T-helper 9 cell (primary cell): ENCODE measurements around the gene MVP.
"Not testable (repeated sequence)": the region's sequence is repeated elsewhere in the genome, so short reads cannot be mapped to it uniquely, and the experiment has no call there.

ENCODE experiments used
- DNase-seq: peaks from one replicate; pipeline ENCODE4 v3.0.0-alpha.2; 2020
- total RNA-seq, 2 donors: gene quantifications; one replicate each; lab custom pipeline; 2026; lab: John Stamatoyannopoulos, UW

MVP gene
- 188 to 232 reads per million in 2 donors for total RNA-seq

GRCh38 chr16:29820271-29820701 is at the start of gene MVP:
Gene MVP, plus strand, starts transcription at chr16:29820462. Its CDS starts 10,088 bp downstream, at chr16:29830550.
- no peak for DNase-seq

DNA sequence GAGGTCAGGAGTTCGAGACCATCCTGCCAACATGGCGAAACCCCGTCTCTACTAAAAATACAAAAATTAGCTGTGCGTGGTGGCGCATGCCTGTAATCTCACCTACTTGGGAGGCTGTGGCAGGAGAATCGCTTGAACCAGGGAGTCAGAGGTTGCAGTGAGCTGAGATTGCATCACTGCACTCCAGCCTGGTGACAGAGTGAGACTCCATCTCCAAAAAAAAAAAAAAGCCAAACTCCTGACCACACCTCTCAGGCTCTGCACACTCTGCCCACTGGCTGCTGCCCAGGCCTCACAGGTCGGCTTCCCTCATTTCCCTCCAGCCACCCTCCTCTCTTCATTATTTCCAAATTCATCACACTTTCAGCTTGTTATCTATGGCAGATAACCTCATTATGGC is 47.9 kb upstream of the MVP start:
- DNase-seq = not testable (repeated sequence)

DNA sequence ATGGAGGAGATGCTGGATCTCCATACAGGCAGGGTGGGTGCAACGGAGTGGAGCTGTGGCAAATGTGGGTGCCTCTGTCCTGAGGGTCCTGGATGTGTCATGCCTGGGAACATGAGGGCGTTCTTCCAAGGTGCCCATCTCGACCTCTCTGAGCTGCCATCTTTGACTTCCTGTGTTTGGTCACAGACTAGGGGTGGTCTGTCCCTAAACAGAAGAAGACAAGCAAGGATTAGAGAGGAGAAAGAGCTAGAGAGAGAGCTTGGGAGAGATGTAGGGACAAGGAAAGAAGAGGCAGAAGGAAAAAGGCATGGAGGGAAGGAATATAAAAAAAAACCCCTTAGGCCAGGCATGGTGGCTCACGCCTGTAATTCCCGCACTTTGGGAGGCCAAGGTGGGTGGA is 45.5 kb upstream of the MVP start:
- DNase-seq = no peak

DNA sequence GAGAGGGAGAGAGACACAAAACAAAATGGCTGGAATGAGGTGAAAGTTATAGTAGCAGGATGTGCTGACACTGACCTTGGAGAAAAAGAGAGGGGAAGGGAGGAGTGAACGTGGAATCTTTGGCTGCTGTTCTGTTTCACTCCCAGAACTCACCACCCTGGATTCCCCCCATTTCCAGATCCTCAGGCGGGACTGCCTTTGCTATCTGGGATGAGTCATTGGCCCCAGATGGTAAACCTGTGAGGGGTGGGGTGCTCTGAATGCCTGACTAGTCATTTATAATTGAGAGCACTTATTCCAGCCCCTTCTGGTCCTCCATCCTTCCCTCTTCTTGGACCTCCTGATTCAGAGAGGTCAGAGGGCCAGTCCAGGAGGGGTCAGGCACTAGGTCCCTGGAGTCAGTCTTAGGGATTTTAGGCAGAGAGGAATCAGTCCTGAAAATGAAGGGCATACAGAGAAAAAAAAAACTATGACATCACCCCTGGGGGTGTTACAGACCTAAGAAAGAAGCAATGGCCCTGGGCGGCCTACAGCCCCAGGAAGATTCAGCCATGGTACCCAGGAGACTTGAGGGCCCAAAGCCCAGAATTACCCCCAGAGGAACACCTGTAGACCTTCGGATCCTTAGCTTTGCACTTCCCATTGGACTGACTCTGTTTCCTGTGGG is 44.4 kb upstream of the MVP start:
- no peak for DNase-seq

DNA sequence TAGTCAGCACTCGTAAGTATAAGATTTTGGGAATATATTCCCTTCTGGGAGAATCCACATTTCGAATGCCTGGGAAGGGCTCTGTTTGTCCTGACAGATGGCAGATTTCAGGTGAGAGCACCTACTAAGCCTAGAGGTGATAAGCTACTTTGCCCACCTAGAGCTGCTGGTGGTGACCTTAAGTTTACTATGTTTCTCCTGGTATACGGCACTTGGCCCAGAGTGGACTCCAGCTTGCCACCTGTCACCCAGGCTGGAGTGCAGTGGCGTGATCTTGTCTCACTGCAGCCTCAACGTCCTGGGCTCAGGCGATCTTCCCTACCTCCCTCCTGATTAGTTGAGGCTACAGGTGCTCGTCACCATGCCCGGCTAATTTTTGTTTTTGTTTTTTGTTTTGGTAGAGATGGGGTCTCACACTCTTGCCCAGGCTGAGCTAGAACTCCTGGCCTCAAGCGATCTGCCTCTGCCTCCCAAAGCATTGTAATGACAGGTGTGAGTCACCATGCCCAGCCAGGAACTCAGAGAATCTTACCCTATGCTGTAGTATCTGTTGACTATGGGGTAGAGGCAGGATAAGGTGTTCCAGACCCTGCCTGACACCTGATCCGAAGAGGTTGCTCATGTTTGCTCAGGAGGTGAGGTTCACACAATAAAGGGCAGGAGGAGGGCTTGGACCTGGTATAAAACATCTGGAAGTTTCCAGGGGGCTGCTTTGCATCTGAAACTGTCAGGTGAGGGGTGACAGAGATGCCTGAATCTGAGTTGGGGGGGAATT is 42.5 kb upstream of the MVP start, which contains the start of gene ZG16:
ZG16 (plus strand) TSS at position 681 of the 775 bp plus-strand sequence. CDS start 1,011 bp downstream, outside the sequence.
- DNase-seq = no peak

DNA sequence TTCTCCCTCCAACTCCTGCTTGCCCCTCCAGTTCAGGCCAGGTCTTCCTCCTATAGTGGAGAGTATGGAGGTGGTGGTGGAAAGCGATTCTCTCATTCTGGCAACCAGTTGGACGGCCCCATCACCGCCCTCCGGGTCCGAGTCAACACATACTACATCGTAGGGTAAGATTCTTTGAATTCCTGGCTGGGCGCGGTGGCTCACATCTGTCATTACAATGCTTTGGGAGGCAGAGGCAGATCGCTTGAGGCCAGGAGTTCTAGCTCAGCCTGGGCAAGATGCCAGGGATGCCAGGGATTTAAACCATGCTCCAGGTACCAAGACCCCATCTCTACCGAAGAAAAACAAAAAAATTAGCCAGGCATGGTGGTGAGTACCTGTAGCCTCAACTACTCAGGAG is 40.8 kb upstream of the MVP start:
- DNase-seq = no peak

- not testable (repeated sequence) for DNase-seq
Observed at GRCh38 chr16:29783094-29783953, 36.9 kb upstream of the MVP start.

GRCh38 chr16:29784157-29784556 is 36.1 kb upstream of the MVP start:
- DNase-seq = no peak

DNA sequence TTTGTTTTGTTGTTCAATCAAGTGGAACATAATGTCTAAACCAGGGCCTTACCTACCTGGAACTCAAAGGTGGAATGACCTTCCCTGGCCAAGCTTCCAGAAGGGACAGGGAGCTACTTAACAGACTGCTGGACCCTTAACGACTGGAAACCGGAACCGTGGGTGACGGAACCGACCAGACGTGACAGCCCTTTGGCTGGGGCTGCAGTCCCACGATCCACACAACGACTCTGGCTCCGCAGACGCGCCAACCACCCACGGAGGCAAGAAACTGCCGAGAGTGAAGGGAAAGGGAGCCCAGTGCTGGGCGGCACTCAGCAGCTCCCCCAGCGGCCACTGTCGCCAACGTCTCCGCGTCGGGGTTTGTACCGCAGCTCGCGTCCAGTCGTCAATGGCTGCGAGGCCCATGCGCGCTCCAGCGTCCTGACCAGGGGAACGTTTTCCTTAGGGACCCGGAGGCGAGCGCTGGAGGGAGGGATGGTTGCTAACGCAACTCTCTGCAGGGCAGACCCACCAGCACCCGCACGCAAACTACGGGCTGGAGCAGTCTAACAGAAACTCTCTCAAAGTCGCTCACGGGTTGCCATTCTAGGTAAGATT is 35.3 kb upstream of the MVP start:
- DNase-seq = peak; percentile 66

- DNase-seq = not testable (repeated sequence)
Observed at GRCh38 chr16:29787155-29787554, 33.1 kb upstream of the MVP start.

DNA sequence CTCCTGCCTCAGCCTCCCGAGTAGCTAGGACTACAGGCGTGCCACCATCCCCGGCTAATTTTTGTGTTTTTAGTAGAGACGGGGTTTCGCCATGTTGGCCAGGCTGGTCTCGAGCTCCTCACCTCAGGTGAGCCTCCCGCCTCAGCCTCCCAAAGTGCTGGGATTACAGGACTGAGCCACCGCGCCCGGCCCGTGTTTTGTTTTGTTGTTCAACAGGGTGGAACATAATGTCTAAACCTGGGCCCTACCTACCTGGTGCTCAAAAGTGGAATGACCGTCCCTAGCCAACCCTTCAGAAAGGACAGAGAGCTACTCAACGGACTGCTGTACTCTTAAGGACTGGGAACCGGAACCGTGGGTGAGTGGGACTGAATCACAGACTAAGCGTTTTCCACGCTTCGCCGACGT is 30.5 kb upstream of the MVP start:
- DNase-seq = no peak

DNA sequence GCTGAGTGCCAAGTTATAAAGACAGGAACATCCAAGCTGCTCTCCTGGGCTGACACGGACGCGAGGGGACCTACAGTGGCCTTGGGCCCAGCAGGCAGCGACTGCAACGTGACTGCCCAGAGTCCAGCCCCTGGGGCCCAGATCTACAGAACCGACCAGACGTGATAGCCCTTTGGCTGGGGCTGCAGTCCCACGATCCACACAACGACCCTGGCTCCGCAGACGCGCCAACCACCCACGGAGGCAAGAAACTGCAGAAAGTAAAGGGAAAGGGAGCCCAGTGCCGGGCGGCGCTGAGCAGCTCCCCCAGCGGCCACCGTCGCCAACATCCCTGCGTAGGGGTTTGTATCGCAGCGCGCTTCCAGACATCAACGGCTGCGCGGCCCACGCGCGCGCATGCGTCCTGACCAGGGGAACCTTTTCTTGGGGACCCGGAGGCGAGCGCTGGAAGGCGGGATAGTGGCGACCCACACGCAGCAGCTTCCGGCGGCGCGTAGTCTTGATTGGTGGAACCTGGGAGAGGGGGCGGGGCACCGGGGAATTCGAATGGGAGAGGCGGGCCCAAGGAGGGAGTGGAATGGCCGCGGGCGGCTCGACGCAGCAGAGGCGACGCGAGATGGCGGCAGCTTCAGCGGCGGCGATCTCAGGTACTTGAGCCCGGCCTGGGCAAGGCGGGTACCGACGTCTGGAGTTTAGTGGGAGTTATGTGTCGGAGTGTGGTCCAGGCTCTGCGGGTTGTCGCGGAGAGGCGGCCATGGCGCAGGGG is 29.9 kb upstream of the MVP start, which contains the start of gene KIF22:
KIF22 (plus strand) TSS at position 569 of the 766 bp plus-strand sequence; CDS start at position 578, 9 bp downstream.
- DNase-seq = peak; percentile 99

- DNase-seq = no peak
Observed at GRCh38 chr16:29790949-29791844, 29.1 kb upstream of the MVP start.

GRCh38 chr16:29791845-29792807 is 28.1 kb upstream of the MVP start:
- DNase-seq = no peak

- not testable (repeated sequence) for DNase-seq
Observed at GRCh38 chr16:29793153-29793552, 27.1 kb upstream of the MVP start.

DNA sequence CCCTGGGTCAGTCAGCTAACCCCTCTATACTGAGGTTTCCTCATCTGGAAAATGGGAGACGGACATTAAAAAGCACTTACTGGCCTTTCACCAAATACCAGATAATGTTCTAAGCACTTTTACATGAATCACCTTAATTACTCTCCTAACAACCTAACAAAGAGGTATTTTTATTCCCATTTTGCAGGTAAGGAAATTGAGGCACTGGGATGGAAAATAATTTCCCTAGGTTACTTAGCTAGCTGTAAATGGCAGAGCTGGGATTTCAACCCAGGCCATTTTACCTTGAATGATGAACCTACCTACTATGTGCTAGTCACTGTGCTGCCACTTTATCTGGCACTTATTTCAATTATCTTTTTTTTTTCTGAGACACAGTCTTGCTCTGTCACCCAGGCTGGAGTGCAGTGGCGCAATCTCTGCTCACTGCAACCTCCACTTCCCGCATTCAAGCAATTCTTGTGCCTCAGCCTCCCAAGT is 26.0 kb upstream of the MVP start:
- DNase-seq = no peak

DNA sequence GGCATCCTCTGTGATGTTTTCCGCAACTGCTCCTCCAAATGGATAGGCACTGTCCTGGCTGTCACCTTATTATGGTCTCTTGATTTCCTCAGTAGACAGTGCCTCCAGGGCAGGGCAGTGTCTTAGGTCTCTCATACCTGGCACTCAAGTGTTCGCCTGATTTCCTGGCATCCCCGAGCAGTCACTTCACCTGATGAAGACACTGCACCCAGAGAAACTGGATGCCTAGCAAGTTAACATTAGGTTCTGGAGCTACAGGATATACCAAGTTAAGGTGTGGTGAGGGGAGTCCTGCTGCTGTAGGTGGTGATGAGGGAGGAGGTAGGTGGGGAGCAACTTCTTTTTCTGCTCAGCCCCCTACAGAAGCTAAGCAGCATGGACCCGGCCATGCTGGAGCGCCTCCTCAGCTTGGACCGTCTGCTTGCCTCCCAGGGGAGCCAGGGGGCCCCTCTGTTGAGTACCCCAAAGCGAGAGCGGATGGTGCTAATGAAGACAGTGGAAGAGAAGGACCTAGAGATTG is 17.8 kb upstream of the MVP start:
- DNase-seq = no peak

- no peak for DNase-seq
Observed at GRCh38 chr16:29804020-29804419, 16.2 kb upstream of the MVP start.
